Fibroblast of pulmonary artery (primary cell): ENCODE results near the gene KIF5C.

Experiments used
- DNase-seq: peaks from one replicate; pipeline ENCODE4 v3.0.0-alpha.2; 2010; ENCODE audit warnings: low read depth
- H3K4me3 ChIP-seq: replicated peaks from 2 replicates; pipeline ENCODE4 v1.5.1; 2011; ENCODE audit warnings: low read depth, mild to moderate bottlenecking, control low read depth, low read length, moderate library complexity
- TF ChIP-seq, protein P1 (sequence below): IDR thresholded peaks from 2 replicates; pipeline ENCODE4 v1.5.1; 2011; ENCODE audit warnings: mild to moderate bottlenecking, control low read depth, low read length, inconsistent platforms; ENCODE audit errors: missing control alignments

KIF5C gene

DNA sequence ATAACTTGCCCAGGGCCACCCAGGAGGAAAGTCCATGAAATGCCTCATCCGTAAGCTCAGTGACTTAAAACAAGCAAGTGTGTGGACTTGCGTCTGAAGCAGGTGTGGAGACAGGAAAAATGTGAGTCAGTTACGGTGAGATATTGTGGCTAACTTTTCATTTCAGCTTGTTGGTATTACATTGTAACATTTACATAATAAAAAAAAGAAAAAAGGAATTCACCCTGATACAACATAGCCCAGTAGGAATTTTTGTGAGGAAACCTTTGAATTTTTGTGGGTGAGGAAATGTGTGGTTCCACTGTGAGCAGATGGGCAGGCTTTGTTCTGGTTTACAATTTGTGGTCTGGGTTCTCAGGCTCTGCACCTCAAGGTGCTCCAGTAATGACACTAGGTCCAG, 129.8 kb downstream of the KIF5C start:
- TF ChIP-seq, protein P1, sequence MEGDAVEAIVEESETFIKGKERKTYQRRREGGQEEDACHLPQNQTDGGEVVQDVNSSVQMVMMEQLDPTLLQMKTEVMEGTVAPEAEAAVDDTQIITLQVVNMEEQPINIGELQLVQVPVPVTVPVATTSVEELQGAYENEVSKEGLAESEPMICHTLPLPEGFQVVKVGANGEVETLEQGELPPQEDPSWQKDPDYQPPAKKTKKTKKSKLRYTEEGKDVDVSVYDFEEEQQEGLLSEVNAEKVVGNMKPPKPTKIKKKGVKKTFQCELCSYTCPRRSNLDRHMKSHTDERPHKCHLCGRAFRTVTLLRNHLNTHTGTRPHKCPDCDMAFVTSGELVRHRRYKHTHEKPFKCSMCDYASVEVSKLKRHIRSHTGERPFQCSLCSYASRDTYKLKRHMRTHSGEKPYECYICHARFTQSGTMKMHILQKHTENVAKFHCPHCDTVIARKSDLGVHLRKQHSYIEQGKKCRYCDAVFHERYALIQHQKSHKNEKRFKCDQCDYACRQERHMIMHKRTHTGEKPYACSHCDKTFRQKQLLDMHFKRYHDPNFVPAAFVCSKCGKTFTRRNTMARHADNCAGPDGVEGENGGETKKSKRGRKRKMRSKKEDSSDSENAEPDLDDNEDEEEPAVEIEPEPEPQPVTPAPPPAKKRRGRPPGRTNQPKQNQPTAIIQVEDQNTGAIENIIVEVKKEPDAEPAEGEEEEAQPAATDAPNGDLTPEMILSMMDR, result no peak
- H3K4me3 ChIP-seq, result no peak overlapping the region
- no peak for DNase-seq

DNA sequence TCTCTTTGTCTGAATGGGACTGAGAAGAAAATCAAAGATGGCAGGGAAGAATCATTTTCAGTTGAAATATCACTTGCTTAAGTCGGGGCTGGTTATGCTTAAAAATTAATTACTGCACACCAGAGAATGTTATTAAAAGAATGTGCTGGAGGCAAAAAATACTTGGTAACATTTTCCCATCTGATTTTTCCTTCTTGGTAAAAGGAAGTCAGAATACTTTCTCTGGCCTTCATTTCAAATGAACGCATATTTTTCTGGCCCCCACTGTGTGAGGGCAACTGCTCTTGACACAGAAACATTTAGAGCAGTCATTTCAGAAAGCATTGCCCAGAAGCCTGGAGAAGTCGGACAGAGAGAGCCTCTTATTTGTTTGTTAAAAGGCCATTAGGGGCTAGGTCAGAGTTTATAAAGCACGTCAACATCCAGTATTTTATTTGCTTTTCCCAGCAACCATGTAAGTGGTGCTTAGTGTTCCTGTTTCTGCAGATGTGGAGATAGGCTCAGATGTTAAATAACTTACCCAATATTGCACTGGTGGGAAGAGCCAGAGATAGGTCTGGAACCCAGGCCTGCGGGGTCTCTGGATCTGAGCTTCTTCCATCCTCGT, 130.5 kb downstream of the KIF5C start:
- H3K4me3 ChIP-seq, result no peak overlapping the region
- no peak for DNase-seq
- TF ChIP-seq, protein P1, result no peak

DNA sequence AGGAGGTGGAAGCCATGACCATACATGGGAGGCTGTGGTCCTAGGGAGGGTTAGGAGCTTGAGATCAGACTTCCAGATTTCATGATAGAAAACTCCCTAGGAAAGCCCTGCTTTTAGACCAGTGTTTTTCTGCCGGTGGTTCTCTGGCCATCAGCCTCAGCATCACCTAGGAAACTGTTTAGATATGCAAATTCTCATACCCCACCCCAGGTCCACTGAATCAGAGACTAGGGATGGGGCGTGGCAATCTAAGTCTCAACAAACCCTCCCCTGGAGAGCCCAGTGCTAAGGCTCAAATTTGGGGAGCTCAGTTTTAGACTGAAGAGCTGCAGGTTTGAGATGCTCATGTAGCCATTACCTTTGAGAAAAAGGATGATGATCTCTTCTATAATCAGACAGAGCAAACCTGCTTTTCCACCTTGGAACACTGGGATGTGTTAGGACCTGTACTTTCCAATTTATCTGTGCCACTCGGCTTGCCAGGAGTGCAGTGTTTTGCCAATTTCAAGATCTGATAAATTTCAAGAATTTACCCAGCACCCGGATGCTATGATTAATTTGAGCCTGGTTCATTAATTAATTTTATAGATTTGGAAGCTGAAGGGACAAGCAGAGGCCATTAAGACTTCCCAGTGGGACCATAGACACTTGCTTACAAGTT, 132.0 kb downstream of the KIF5C start:
- DNase-seq, result no peak
- no peak overlapping the region for H3K4me3 ChIP-seq
- TF ChIP-seq, protein P1, result no peak

DNA sequence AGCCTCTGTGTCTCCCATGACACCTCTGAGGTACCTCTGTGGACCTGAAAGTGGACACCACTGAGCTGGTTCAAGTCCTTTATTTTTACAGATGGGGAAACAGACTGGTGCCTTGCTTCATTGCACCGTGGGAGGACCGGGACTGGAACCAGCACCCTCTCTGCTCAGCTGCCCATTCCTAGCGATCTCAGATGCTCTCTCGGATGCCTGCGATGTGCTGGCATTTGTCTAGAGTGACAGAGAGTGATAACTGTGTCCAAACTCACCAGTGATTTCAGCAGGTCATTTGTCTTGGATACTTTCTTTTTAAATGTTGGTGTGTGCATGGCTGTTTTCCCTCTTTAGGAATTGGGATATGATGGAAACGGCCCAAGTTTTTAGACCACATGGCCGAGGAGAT, 133.4 kb downstream of the KIF5C start:
- TF ChIP-seq, protein P1, result no peak
- no peak overlapping the region for H3K4me3 ChIP-seq
- no peak for DNase-seq

DNA sequence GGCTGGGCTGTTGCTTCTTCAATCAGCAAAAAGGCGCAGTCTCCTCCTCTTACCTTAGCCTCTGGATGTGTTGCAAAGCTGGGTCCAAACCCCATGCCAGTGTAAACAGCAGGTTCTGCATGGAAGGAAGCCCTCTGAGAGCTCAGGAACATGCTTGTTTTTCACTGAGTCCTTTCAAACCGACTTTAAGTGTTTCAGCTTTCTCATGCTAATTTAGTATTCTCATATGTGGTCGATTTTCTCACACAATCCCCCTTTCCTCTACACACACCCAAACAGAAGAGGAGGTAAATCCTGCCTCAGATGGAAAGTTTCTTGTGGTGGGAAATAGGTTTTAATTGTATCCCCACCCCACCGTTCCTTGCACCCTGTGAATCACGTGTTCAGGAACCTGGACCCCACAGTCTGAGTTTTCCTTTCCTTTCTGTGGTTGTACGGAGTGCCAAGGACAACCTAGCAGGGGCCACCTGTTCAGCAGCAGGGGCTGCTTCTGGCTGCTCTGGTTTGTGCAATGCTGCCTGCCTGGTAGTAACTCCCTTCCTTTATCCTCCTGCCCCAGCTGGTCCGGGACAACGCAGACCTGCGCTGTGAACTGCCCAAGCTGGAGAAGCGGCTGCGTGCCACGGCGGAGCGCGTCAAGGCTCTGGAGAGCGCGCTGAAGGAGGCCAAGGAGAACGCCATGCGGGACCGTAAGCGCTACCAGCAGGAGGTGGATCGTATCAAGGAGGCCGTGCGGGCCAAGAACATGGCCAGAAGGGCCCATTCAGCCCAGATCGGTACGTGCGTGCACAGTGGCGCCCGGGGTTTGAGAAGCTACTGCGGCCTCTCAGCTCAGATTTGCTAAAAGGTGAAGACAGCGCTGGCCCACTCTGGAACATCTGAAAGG, 134.8 kb downstream of the KIF5C start:
- DNase-seq, result no peak
- H3K4me3 ChIP-seq, result no peak overlapping the region
- TF ChIP-seq, protein P1, result no peak

DNA sequence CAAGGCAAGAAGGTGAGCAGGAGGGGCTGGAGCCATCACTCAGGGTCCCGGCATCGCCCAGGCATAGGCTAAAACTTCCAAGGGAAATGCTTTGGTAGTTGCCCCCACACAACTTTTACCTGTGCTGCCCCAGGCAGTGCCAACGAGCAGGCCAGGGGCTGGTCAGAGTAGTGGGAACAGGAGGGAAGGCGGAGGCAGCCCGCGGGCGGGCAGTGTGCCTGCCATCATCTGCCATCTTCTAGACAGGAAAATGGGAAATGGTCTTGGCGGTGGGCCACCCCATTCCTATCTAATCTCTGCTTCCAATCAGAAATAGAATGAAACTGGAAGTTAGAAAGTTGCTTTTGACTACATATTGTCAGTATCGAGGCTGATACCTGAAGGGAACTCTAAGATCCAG, 137.5 kb downstream of the KIF5C start:
- TF ChIP-seq, protein P1, result no peak
- DNase-seq, result no peak
- H3K4me3 ChIP-seq, result no peak overlapping the region
